Keratinocyte (primary cell): ENCODE data around the gene ADGRG1. TPM values are rescaled to one million over a fixed set of nuclear protein-coding genes. Genes with fewer than 3 reads are reported as not detected.

Experiments
- DNase-seq: peaks from one replicate; pipeline ENCODE4 v3.0.0-alpha.2; 2011; ENCODE audit warnings: low read depth, missing footprints, low spot score
- FAIRE-seq: peaks from 2 replicates; lab custom pipeline; 2011; peaks lifted over from hg19 to GRCh38; lab: Jason Lieb, UNC
- H2AFZ ChIP-seq: 2 replicates; pipeline ENCODE4 v1.6.0; 2012; ENCODE audit warnings: low read length, control low read depth, inconsistent platforms; ENCODE audit not compliant: control insufficient read depth
- H3K27ac ChIP-seq: 2 replicates; pipeline ENCODE4 v1.5.1; 2011; ENCODE audit warnings: low read length; ENCODE audit not compliant: control insufficient read depth, insufficient read depth
- H3K27me3 ChIP-seq: 3 replicates; pipeline ENCODE4 v1.6.0; 2011; ENCODE audit warnings: low read length; ENCODE audit not compliant: control insufficient read depth, insufficient read depth; ENCODE audit errors: extremely low read depth
- H3K36me3 ChIP-seq, 2 experiments: 2 replicates in 1 of 2; 3 replicates in 1 of 2; pipeline ENCODE4 v1.5.1; 2011; ENCODE audit warnings: low read length in 2 of 2, mild to moderate bottlenecking in 1 of 2; ENCODE audit not compliant: control insufficient read depth in 2 of 2, insufficient read depth in 2 of 2; ENCODE audit errors: extremely low read depth in 1 of 2
- H3K4me1 ChIP-seq: 3 replicates; pipeline ENCODE4 v1.5.1; 2011; ENCODE audit warnings: low read length; ENCODE audit not compliant: control insufficient read depth, insufficient read depth; ENCODE audit errors: extremely low read depth
- H3K4me2 ChIP-seq: 3 replicates; pipeline ENCODE4 v1.6.0; 2011; ENCODE audit warnings: low read depth, low read length; ENCODE audit not compliant: control insufficient read depth, insufficient read depth; ENCODE audit errors: extremely low read depth
- H3K4me3 ChIP-seq, 3 experiments: fragments of 200-600 bp in 1 of 3; sonication (generic) in 1 of 3; 2 replicates in 2 of 3; 3 replicates in 1 of 3; pipeline ENCODE4 v1.5.1; 2011 to 2016; ENCODE audit warnings: low read length in 3 of 3, mild to moderate bottlenecking in 3 of 3, control low read depth in 2 of 3, inconsistent platforms in 1 of 3, low read depth in 1 of 3, mixed read lengths in 1 of 3, mixed run types in 1 of 3, moderate library complexity in 1 of 3; ENCODE audit not compliant: control insufficient read depth in 2 of 3, insufficient read depth in 2 of 3; ENCODE audit errors: extremely low read depth in 1 of 3
- H3K79me2 ChIP-seq: 2 replicates; pipeline ENCODE4 v1.6.0; 2012; ENCODE audit warnings: low read length; ENCODE audit not compliant: control insufficient read depth, insufficient read depth
- H3K9ac ChIP-seq: 3 replicates; pipeline ENCODE4 v1.6.0; 2011; ENCODE audit warnings: low read length; ENCODE audit not compliant: control insufficient read depth, insufficient read depth; ENCODE audit errors: extremely low read depth
- H3K9me1 ChIP-seq: 3 replicates; pipeline ENCODE4 v1.6.0; 2011; ENCODE audit warnings: low read length; ENCODE audit not compliant: control insufficient read depth, insufficient read depth; ENCODE audit errors: extremely low read depth
- H3K9me3 ChIP-seq: 2 replicates; pipeline ENCODE4 v1.5.1; 2012; ENCODE audit warnings: low read depth, low read length; ENCODE audit not compliant: control insufficient read depth
- H4K20me1 ChIP-seq: 3 replicates; pipeline ENCODE4 v1.6.0; 2011; ENCODE audit warnings: low read length; ENCODE audit not compliant: control insufficient read depth, insufficient read depth; ENCODE audit errors: extremely low read depth
- CTCF ChIP-seq, 3 experiments: IDR thresholded peaks in 1 of 3; conservative IDR thresholded peaks in 1 of 3; optimal IDR thresholded peaks in 1 of 3; 2 replicates in 2 of 3; 3 replicates in 1 of 3; pipeline versions ENCODE3 to v1.5.1; 2011; ENCODE audit warnings: low read length in 3 of 3, mild to moderate bottlenecking in 3 of 3, moderate library complexity in 2 of 3, control low read depth in 1 of 3, inconsistent platforms in 1 of 3; ENCODE audit not compliant: insufficient read depth in 2 of 3; ENCODE audit errors: extremely low read depth in 1 of 3
- EZH2 ChIP-seq: IDR thresholded peaks from one replicate; pipeline ENCODE4 v1.6.1; 2012; ENCODE audit warnings: inconsistent platforms, mild to moderate bottlenecking, low read length, moderate library complexity
- dilution Hi-C: fragments of 300-500 bp; cut with MboI; formaldehyde crosslinking; loops from one replicate; pipeline ENCODE4 v1.7.0; 2020; ENCODE audit warnings: low sequenced_read_pairs; ENCODE audit not compliant: extremely low pct_ligation_motif_present
- polyA plus RNA-seq, 5 experiments: library from polyadenylated mRNA; depleted of rRNA in 3 of 5; stranded (reverse) in 3 of 5; stranded (forward) in 1 of 5; unstranded in 1 of 5; fragments of >200 nt; gene quantifications; 1 replicate in 1 of 5; 2 replicates in 3 of 5; 3 replicates in 1 of 5; pipeline versions ENCODE4 v1.2.1 to v1.2.3, GENCODE V29; 2011 to 2012; ENCODE audit warnings: missing spikeins in 2 of 5, low read depth in 1 of 5, low replicate concordance in 1 of 5

ADGRG1 gene
- polyA plus RNA-seq, 1 donor (not counting 4 experiments of a cell fraction or from before 2014, with no cell fraction given) = 28.4 TPM

GRCh38 chr16:57694725-57695679 is 66.6 kb downstream of the ADGRG1 start, which contains the start of gene DRC7:
TSS of gene DRC7 (plus strand) at chr16:57694806. CDS start at chr16:57697950, 3,144 bp downstream.
- no peaks in the 10 kb centered on the region for H3K9me1 ChIP-seq
- TF ChIP-seq EZH2 (no peak), CTCF (optimal IDR thresholded peaks at IDR 0.05 in 1 of 3, IDR thresholded peaks at IDR 0.05 in 1 of 3, conservative IDR thresholded peaks at IDR 0.05 in 1 of 3; ENCODE audit: extremely low read depth in 1 of 3, insufficient read depth in 2 of 3, low read length in 3 of 3) (no peak)
- no peaks in the 10 kb centered on the region for H3K4me1 ChIP-seq
- H3K27me3 ChIP-seq = no peaks in the 10 kb centered on the region
- no peak within 1 kb of the TSS for H3K9ac ChIP-seq
- no peak within 1 kb of the TSS for H3K27ac ChIP-seq
- H3K79me2 ChIP-seq = no peaks in the 10 kb centered on the region
- H3K9me3 ChIP-seq = no peaks in the 10 kb centered on the region
- DNase-seq = no peak
- H4K20me1 ChIP-seq = no peaks in the 10 kb centered on the region
- no peaks in the 10 kb centered on the region for H3K36me3 ChIP-seq
- dilution Hi-C loops = no loop called here
- H2AFZ ChIP-seq = no peak within 1 kb of the TSS
- FAIRE-seq = no peak
- no peak within 1 kb of the TSS for H3K4me3 ChIP-seq
- H3K4me2 ChIP-seq = no peak within 1 kb of the TSS

GRCh38 chr16:57695680-57696069 is 67.2 kb downstream of the ADGRG1 start:
- DNase-seq = no peak
- dilution Hi-C loops = no loop called here

More at GRCh38 chr16:57695680-57696069, 67.2 kb downstream of the ADGRG1 start:
- no peak overlapping the region for H3K4me3 ChIP-seq
- no peaks in the 10 kb centered on the region for H3K4me1 ChIP-seq
- no peak overlapping the region for H3K9ac ChIP-seq
- H3K4me2 ChIP-seq = no peak overlapping the region
- H4K20me1 ChIP-seq = no peaks in the 10 kb centered on the region
- no peak overlapping the region for H2AFZ ChIP-seq
- no peaks in the 10 kb centered on the region for H3K27me3 ChIP-seq
- H3K9me3 ChIP-seq = no peaks in the 10 kb centered on the region
- TF ChIP-seq CTCF (optimal IDR thresholded peaks at IDR 0.05 in 1 of 3, IDR thresholded peaks at IDR 0.05 in 1 of 3, conservative IDR thresholded peaks at IDR 0.05 in 1 of 3; ENCODE audit: extremely low read depth in 1 of 3, insufficient read depth in 2 of 3, low read length in 3 of 3) = no peak
- H3K79me2 ChIP-seq = no peaks in the 10 kb centered on the region
- no peak for FAIRE-seq
- no peaks in the 10 kb centered on the region for H3K9me1 ChIP-seq
- no peaks in the 10 kb centered on the region for H3K36me3 ChIP-seq
- no peak overlapping the region for H3K27ac ChIP-seq
